Rectal smooth muscle tissue (tissue), 1 donor: ENCODE results near the gene DHX16.
A peak's percentile ranks its signal among the peaks of the same experiment; 100 is the strongest.

Experiments
- H3K27ac ChIP-seq: one replicate; pipeline ENCODE4 v1.7.0; 2013; ENCODE audit warnings: low read depth, low read length, inconsistent platforms
- H3K27me3 ChIP-seq: one replicate; pipeline ENCODE4 v1.7.0; 2013; ENCODE audit warnings: low read length; ENCODE audit not compliant: control insufficient read depth, insufficient read depth
- H3K36me3 ChIP-seq: one replicate; pipeline ENCODE4 v1.7.0; 2013; ENCODE audit warnings: low read length; ENCODE audit not compliant: control insufficient read depth, insufficient read depth
- H3K4me1 ChIP-seq: one replicate; pipeline ENCODE4 v1.7.0; 2013; ENCODE audit warnings: low read length; ENCODE audit not compliant: control insufficient read depth, insufficient read depth
- H3K4me3 ChIP-seq: one replicate; pipeline ENCODE4 v1.7.0; 2013; ENCODE audit warnings: low read length
- H3K9ac ChIP-seq: one replicate; pipeline ENCODE4 v1.7.0; 2013; ENCODE audit warnings: low read length

DHX16 gene

DNA sequence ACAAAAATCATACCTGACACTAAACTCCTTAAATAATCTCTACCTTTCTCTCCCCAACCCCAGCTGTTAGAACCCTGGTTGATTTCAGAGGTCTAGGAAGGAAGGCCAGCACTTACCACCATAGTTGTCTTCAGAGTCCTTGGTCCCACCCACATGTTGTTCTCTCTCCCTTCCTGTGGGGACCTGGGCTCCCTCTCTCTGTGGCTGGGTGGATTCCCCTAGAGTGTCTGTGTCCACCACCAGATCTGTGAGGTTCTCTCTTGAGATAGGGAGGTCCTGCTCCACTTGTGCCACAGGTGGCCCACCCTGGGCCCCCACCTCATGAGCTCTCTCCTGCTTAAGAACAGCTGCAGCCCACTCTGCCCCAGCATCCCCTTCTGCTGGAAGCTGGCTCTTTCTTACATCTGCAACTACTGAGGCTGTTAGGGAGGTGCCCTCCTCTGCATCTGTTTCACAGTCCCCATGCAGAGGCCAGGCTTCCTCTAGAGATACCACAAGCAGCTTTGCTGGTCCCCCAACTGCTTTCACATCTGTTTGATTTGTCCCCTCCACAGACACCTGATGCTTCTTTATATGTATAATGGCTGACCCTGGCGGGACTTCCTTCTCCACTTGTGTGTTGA, 39.1 kb upstream of the DHX16 start:
- H3K36me3 ChIP-seq, result peaks cover 19% of the 10 kb centered on the region
- no peak overlapping the region for H3K4me3 ChIP-seq
- no peak overlapping the region for H3K9ac ChIP-seq
- H3K27me3 ChIP-seq, result no peaks in the 10 kb centered on the region
- no peak overlapping the region for H3K27ac ChIP-seq
- peaks cover 6% of the 10 kb centered on the region for H3K4me1 ChIP-seq

DNA sequence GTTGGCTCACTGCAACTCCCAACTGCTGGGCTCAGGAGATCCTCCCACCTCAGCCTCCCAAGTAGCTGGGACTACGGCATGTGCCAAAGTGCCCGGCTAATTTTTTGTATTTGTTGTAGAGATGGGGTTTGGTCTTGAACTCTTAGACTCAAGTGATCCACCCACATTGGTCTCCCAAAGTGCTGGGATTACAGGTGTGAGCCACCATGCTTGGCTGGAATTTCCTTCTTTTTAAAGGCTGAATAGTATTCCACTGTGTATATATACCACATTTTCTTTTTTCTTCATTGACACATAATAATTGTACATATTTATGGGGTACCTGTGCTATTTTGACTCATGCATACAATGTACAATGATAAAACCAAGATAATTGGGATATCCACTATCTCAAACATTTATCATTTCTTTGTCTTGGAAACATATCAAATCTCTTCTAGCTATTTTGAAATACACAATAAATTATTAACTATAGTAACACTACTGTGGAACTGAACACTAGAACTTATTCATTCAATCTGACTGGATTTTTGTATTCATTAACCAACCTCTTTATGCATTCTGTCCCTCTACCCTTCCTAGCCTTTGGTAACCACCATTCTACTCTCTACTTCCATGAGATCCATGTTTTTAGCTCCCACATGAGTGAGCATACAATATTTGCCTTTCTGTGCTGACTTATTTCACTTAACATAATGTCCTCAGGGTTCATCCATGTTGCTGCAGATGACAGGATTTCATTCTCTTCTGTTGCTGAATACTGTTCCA, 36.5 kb upstream of the DHX16 start:
- no peaks in the 10 kb centered on the region for H3K4me1 ChIP-seq
- no peak overlapping the region for H3K9ac ChIP-seq
- H3K4me3 ChIP-seq, result no peak overlapping the region
- no peaks in the 10 kb centered on the region for H3K27me3 ChIP-seq
- H3K27ac ChIP-seq, result no peak overlapping the region
- H3K36me3 ChIP-seq, result peaks cover 19% of the 10 kb centered on the region

DNA sequence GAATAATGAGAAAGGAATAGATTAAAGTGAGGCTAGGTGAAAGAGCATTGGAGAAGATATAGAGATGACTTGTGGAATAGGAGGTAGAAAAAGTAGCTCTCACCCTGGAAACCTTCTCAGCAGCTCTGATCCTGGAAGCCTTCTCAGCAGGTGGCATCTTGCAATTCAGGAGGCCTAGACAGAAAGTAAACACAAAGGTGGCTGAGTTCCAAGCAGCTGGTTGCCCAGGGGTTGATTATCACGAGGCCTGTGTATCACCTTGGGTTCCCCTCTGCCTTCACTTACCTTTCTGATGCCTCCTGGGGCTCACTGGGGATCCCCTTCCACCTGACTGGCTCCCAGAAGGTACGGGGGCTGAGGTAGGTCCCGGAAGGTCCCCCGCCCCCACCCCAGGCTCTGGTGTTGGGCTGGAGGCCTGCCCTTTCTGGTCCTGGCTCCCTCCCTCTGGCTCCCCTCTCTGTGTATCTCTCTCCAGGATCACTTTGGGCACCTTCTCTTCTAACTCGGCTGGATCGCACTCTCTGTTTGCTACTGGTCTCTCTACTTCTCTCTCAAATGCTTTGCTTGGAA, 34.6 kb upstream of the DHX16 start:
- H3K27me3 ChIP-seq, result no peaks in the 10 kb centered on the region
- peaks cover 20% of the 10 kb centered on the region for H3K36me3 ChIP-seq
- H3K4me1 ChIP-seq, result no peaks in the 10 kb centered on the region
- H3K9ac ChIP-seq, result no peak overlapping the region
- H3K27ac ChIP-seq, result no peak overlapping the region
- H3K4me3 ChIP-seq, result no peak overlapping the region

DNA sequence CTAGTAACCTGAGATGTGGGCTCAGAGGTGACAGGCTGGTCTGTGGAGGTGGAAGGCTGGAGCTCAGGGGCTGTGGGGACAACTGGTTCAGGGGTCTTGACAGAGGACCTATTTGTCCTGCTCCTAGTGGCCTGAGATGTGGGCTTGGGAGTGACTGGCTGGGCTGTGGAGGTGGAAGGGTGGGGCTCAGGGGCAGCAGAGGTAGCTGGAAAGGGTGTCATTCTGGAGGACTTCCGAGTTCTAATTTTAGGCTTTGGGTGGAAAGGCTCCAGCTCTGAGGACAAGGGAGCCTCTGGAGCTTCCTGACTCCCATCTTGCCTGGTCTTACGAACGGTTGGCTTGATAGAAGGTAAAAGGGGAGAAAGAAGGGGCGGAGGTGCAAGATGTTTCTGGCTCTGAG, 32.8 kb upstream of the DHX16 start:
- Histone ChIP-seq H3K9ac (no peak overlapping the region), H3K4me1 (no peaks in the 10 kb centered on the region), H3K27ac (no peak overlapping the region), H3K36me3 (peaks cover 11% of the 10 kb centered on the region), H3K27me3 (no peaks in the 10 kb centered on the region), H3K4me3 (no peak overlapping the region)

DNA sequence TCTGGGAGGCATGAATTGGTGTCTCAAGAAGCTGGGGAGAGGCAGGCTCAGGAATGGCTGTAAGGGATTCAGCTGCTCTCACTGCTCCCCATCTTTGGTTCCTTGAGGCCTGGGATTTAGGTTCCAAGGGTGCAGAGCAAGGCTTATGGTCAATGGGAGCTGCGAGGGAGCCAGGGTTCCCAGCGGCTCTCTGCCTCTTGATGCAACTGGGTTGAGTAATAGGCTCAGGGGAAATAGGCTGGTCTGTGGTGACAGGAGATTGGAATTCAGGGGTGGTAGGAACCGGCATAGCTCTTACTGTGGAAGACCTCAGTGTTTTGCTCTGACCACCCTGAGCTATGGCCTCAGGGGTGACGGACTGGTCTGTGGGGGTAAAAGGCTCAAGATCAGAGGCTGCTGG, 31.0 kb upstream of the DHX16 start:
- Histone ChIP-seq H3K36me3 (peaks cover 11% of the 10 kb centered on the region), H3K9ac (no peak overlapping the region), H3K4me3 (no peak overlapping the region), H3K4me1 (no peaks in the 10 kb centered on the region), H3K27me3 (no peaks in the 10 kb centered on the region), H3K27ac (no peak overlapping the region)

DNA sequence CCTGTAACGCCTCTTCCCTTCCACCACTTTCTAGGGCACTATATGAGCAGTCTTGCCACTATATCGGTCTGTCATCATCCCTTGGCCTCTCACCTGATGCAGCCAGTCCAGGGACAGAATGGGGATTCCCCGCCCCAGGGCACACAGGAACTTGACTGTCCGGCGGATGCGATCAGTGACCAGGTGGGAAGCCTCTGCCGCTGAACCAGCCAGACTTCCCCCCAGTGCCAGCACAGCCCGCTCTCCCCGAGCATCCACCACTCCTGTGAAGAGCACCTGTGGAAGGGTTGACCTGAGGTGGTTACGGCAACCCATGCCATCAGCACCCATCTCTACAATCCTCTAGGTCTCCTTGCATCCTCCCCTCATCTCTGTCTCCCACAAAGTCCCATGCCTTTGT, 30.2 kb upstream of the DHX16 start:
- H3K27me3 ChIP-seq, result no peaks in the 10 kb centered on the region
- H3K36me3 ChIP-seq, result peaks cover 8% of the 10 kb centered on the region
- no peak overlapping the region for H3K4me3 ChIP-seq
- H3K4me1 ChIP-seq, result no peaks in the 10 kb centered on the region
- H3K9ac ChIP-seq, result no peak overlapping the region
- H3K27ac ChIP-seq, result no peak overlapping the region

DNA sequence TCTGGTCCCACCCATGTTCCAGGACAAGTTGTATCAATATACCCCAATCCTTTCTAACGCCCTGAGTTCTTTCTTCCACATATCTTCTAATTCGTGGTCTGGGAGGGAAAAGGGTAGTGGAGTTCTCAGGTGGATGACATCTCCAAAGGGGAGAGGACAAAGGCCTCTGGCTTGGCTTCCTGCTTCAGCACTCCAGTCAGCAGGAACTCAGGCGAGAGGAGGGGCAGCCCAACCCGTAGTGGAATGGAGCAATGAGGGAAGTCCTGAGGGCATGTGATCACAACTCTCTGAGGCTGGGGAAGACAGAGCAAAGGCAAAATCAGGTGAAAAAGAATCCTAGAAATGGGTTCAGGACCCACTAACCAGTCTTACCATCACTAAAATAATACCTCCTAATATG, 27.5 kb upstream of the DHX16 start:
- no peak overlapping the region for H3K9ac ChIP-seq
- H3K4me3 ChIP-seq, result no peak overlapping the region
- no peaks in the 10 kb centered on the region for H3K4me1 ChIP-seq
- H3K27me3 ChIP-seq, result no peaks in the 10 kb centered on the region
- peaks cover 5% of the 10 kb centered on the region for H3K36me3 ChIP-seq
- H3K27ac ChIP-seq, result no peak overlapping the region

DNA sequence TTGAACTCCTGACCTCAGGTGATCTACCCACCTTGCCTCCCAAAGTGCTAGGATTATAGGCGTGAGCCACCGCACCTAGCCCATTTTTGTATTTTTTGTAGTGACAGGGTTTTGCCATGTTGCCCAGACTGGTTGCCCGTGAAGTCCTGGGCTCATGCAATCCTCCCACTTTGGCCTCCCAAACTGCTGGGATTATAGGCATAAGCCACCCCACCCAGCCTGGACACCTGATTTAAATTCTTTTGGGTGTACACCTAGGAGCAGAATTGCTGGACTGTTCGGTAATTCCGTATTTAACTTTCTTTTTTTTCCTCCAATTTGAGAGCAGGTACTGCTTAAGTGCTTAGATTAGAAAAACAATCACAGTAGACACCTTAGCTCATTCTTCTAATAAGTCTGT, 23.6 kb upstream of the DHX16 start:
- H3K27me3 ChIP-seq, result no peaks in the 10 kb centered on the region
- no peaks in the 10 kb centered on the region for H3K36me3 ChIP-seq
- H3K4me3 ChIP-seq, result no peak overlapping the region
- H3K4me1 ChIP-seq, result peaks cover 2% of the 10 kb centered on the region
- no peak overlapping the region for H3K27ac ChIP-seq
- no peak overlapping the region for H3K9ac ChIP-seq

DNA sequence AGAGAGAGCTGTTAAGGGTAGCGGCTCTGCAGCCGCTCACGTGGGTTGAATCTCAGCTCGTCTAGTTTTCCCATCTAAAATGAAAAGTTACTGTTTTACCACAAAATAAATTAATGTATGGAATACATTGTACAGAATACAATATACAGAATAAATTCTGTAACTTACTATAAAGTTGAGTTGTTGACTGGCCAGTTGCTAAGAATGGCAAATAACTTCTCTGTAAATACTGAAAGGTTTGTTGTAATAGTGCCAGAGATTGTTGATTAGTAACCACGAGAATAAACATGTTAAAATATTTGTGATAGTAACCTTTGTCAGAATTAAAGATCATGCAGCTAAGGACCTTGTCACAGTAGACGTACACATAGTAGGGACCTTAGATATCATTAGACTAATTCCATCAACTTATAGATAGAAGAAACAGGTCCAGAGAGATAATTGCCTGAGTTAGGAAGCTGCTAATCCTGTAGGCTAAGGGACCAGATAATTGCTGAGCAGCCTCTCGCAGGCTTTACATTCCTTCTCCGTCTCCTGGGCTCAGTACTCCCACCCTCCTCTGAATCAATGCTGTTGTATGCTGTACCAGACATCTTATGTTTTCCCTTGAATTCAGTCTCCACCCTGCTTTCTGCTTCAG, 18.5 kb upstream of the DHX16 start:
- H3K36me3 ChIP-seq, result no peaks in the 10 kb centered on the region
- peaks cover 33% of the 10 kb centered on the region for H3K4me1 ChIP-seq
- H3K4me3 ChIP-seq, result peak overlapping the region; percentile 40
- no peak overlapping the region for H3K9ac ChIP-seq
- no peaks in the 10 kb centered on the region for H3K27me3 ChIP-seq
- peak overlapping the region; percentile 99 for H3K27ac ChIP-seq

DNA sequence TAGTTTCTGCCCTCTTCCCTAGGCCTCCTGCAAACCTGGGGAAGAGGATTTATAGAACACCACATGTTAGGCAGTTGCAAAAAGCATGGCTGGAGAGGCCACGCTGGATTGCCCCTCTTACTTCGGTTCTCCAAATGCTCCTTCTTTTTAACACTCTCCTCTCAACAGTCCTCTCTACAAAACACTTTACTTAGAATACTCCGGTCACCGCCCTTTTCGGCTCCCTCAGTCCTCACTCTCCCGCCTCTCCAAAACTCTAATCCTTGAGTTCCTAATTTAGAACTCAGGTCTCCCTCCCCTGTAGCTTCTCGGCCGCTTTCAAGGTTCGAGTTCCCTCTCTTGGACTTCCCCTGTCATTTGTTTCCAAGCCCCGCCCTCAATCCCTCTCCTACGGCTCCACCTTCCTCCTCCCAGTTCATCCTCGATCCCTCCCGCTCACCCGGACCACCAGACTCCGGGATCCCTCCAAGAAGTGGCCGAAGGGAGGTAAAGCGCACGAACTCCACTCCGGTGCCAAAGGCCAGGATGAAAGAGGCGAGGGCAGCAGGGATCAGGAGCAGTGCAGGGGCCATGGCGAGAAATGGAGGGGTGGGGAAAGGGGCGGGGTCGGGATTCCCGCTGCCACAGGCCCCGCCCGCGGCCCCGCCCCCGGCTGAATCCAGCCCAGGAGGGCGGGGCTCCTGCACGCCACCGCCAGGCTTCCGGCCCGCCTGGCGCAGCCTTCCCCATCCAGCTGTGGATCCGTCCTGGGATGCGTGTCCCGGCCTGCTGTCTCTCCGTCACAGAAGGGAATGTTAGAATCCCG, 17.8 kb upstream of the DHX16 start, which contains the start of gene NRM:
TSS of gene NRM (minus strand) at position 582 of the 805 bp plus-strand sequence. CDS start at position 572, 10 bp downstream.
- no peak within 1 kb of the TSS for H3K9ac ChIP-seq
- H3K4me1 ChIP-seq, result peaks cover 33% of the 10 kb centered on the region
- H3K27ac ChIP-seq, result peak within 1 kb of the TSS; percentile 99
- H3K36me3 ChIP-seq, result no peaks in the 10 kb centered on the region
- H3K27me3 ChIP-seq, result no peaks in the 10 kb centered on the region
- peak within 1 kb of the TSS; percentile 80 for H3K4me3 ChIP-seq

DNA sequence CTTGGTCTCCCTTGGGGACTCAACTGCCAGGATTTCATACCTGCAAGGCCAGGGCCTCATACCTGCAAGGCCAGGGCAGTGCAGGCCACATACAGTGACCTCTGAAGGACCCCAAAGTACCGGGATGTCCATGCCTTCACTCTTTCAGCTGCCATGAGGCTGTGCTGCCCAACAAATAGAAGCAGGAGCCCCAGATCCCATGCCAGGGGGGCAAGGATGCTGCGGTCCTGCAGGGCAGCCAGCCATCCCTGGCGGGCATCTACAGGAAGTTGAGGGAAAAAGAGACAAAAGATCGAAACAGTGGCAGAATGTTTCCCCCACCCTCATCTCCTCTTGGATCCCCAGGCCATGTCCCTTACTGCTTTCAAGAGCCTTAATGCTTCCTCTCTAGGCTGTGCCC, 17.2 kb upstream of the DHX16 start:
- H3K4me1 ChIP-seq, result peaks cover 33% of the 10 kb centered on the region
- H3K9ac ChIP-seq, result no peak overlapping the region
- no peaks in the 10 kb centered on the region for H3K27me3 ChIP-seq
- peak overlapping the region; percentile 99 for H3K27ac ChIP-seq
- no peaks in the 10 kb centered on the region for H3K36me3 ChIP-seq
- peak overlapping the region; percentile 80 for H3K4me3 ChIP-seq
